GM23338 (cell line): ENCODE data around the gene DNAJB13. TPM values are rescaled to one million over a fixed set of nuclear protein-coding genes. Genes with fewer than 3 reads are reported as not detected.
A peak's percentile ranks its signal among the peaks of the same experiment; 100 is the strongest.

Experiments used
- ATAC-seq: fragments of 200-7000 bp; cut with Tn5 transposase; 3 replicates; pipeline ENCODE4 v1.9.1; 2020
- DNase-seq: peaks from one replicate; pipeline ENCODE4 v3.0.0-alpha.2; 2015; ENCODE audit warnings: low spot score
- H2AFZ ChIP-seq: fragments of 200-600 bp; sonication (generic); 2 replicates; pipeline ENCODE4 v1.8.0; 2016; ENCODE audit warnings: antibody characterized with exemption, mild to moderate bottlenecking, moderate library complexity
- H3F3A ChIP-seq: fragments of 200-600 bp; sonication (generic); replicated peaks from 2 replicates; pipeline ENCODE4 v1.8.0; 2017; ENCODE audit warnings: antibody characterized with exemption, mixed run types, low read depth
- H3K27ac ChIP-seq: fragments of 200-600 bp; sonication (generic); 2 replicates; pipeline ENCODE4 v1.6.1; 2016; ENCODE audit warnings: low read depth
- H3K27me3 ChIP-seq: fragments of 200-600 bp; sonication (generic); 2 replicates; pipeline ENCODE4 v1.8.0; 2016; ENCODE audit warnings: mild to moderate bottlenecking, mixed run types, moderate library complexity; ENCODE audit not compliant: insufficient read depth
- H3K36me3 ChIP-seq: fragments of 200-600 bp; sonication (generic); 2 replicates; pipeline ENCODE4 v1.8.0; 2016; ENCODE audit warnings: mild to moderate bottlenecking; ENCODE audit not compliant: insufficient read depth
- H3K4me1 ChIP-seq: fragments of 200-600 bp; sonication (generic); 2 replicates; pipeline ENCODE4 v1.8.0; 2016; ENCODE audit warnings: mild to moderate bottlenecking, moderate library complexity; ENCODE audit not compliant: insufficient read depth
- H3K4me2 ChIP-seq: fragments of 200-600 bp; sonication (generic); 2 replicates; pipeline ENCODE4 v1.7.1; 2017; ENCODE audit warnings: mixed run types
- H3K4me3 ChIP-seq: fragments of 200-600 bp; sonication (generic); 2 replicates; pipeline ENCODE4 v1.6.1; 2016; ENCODE audit warnings: mixed run types
- H3K79me2 ChIP-seq: fragments of 200-600 bp; sonication (generic); replicated peaks from 2 replicates; pipeline ENCODE4 v1.8.0; 2017; ENCODE audit warnings: mild to moderate bottlenecking; ENCODE audit not compliant: insufficient read depth
- H3K9me2 ChIP-seq: fragments of 200-600 bp; sonication (generic); 2 replicates; pipeline ENCODE4 v1.8.0; 2017; ENCODE audit not compliant: insufficient read depth
- H4K20me1 ChIP-seq: fragments of 200-600 bp; sonication (generic); replicated peaks from 2 replicates; pipeline ENCODE4 v1.8.0; 2017; ENCODE audit warnings: mild to moderate bottlenecking; ENCODE audit not compliant: insufficient read depth
- H3K27ac Mint-ChIP-seq: 2 replicates; pipeline ENCODE4 v1.8.0; 2020; ENCODE audit warnings: inconsistent platforms, mild to moderate bottlenecking, moderate library complexity, mixed read lengths
- H3K27me3 Mint-ChIP-seq: 3 replicates; pipeline ENCODE4 v1.8.0; 2022; ENCODE audit warnings: low read depth, mild to moderate bottlenecking, moderate library complexity, mixed read lengths, inconsistent platforms; ENCODE audit not compliant: insufficient read depth, poor library complexity
- H3K36me3 Mint-ChIP-seq: 3 replicates; pipeline ENCODE4 v1.8.0; 2021; ENCODE audit warnings: low read depth, mild to moderate bottlenecking, inconsistent platforms, moderate library complexity, mixed read lengths
- H3K4me1 Mint-ChIP-seq: 3 replicates; pipeline ENCODE4 v1.8.0; 2020; ENCODE audit warnings: mild to moderate bottlenecking, inconsistent platforms, mixed read lengths
- H3K4me3 Mint-ChIP-seq: 3 replicates; pipeline ENCODE4 v1.8.0; 2021; ENCODE audit warnings: moderate library complexity, mild to moderate bottlenecking, inconsistent platforms, mixed read lengths
- H3K9me3 Mint-ChIP-seq: 3 replicates; pipeline ENCODE4 v1.8.0; 2020; ENCODE audit warnings: moderate library complexity, mild to moderate bottlenecking, inconsistent platforms, mixed read lengths
- CREB1 ChIP-seq: fragments of 250-450 bp; sonication (Bioruptor Pico); IDR thresholded peaks from 2 replicates; pipeline ENCODE4 v1.5.0; 2020; ENCODE audit warnings: low read depth, mild to moderate bottlenecking, moderate library complexity
- CTCF ChIP-seq, 2 experiments: fragments of 200-600 bp in 1 of 2; sonication (generic) in 1 of 2; conservative IDR thresholded peaks; 2 replicates each; pipeline versions ENCODE4 v1.5.1 to v1.6.1; 2016 to 2017; ENCODE audit warnings: antibody characterized with exemption in 2 of 2, low read depth in 2 of 2, mild to moderate bottlenecking in 2 of 2, moderate library complexity in 1 of 2
- ETS1 ChIP-seq: IDR thresholded peaks from 2 replicates; pipeline ENCODE4 v1.6.1; 2016; ENCODE audit warnings: antibody characterized with exemption
- EZH2 ChIP-seq: fragments of 200-600 bp; sonication (generic); IDR thresholded peaks from one replicate; pipeline ENCODE4 v1.8.0; 2017; ENCODE audit warnings: antibody characterized with exemption, mild to moderate bottlenecking, low read depth; ENCODE audit not compliant: unreplicated experiment
- EZH2phosphoT487 ChIP-seq: fragments of 200-600 bp; sonication (generic); IDR thresholded peaks from one replicate; pipeline ENCODE4 v1.8.1; 2018; ENCODE audit warnings: antibody characterized with exemption; ENCODE audit not compliant: unreplicated experiment
- JUNB ChIP-seq: IDR thresholded peaks from one replicate; pipeline ENCODE4 v1.6.1; 2016; ENCODE audit warnings: antibody characterized with exemption; ENCODE audit not compliant: unreplicated experiment
- NANOG ChIP-seq: IDR thresholded peaks from 2 replicates; pipeline ENCODE4 v1.6.1; 2016; ENCODE audit warnings: antibody characterized with exemption, borderline replicate concordance
- POLR2AphosphoS5 ChIP-seq: IDR thresholded peaks from 2 replicates; pipeline ENCODE4 v1.6.1; 2016; ENCODE audit warnings: antibody characterized with exemption, low read depth
- REST ChIP-seq: IDR thresholded peaks from one replicate; pipeline ENCODE4 v1.6.1; 2018; ENCODE audit warnings: antibody characterized with exemption; ENCODE audit not compliant: unreplicated experiment
- STAT1 ChIP-seq: IDR thresholded peaks from one replicate; pipeline ENCODE4 v1.6.1; 2016; ENCODE audit warnings: antibody characterized with exemption; ENCODE audit not compliant: unreplicated experiment
- ZNF114 ChIP-seq: fragments of 250-450 bp; sonication (Bioruptor Pico); IDR thresholded peaks from 2 replicates; pipeline ENCODE4 v1.5.0; 2020; ENCODE audit warnings: mild to moderate bottlenecking, moderate library complexity
- ZNF331 ChIP-seq: fragments of 250-450 bp; sonication (Bioruptor Pico); IDR thresholded peaks from 2 replicates; pipeline ENCODE4 v1.5.0; 2020; ENCODE audit warnings: low read depth, mild to moderate bottlenecking, moderate library complexity
- ZNF462 ChIP-seq: fragments of 250-450 bp; sonication (Bioruptor Pico); IDR thresholded peaks from 2 replicates; pipeline ENCODE4 v1.5.0; 2020; ENCODE audit warnings: mild to moderate bottlenecking, moderate library complexity
- long read RNA-seq: library from polyadenylated mRNA; unstranded; transcript quantifications from one replicate; pipeline ENCODE4 v2.0.0, GENCODE V29; 2020; ENCODE audit not compliant: unreplicated experiment
- polyA plus RNA-seq: library from polyadenylated mRNA; unstranded; fragments of >200 nt; fragmentation: Nextera tagmentation; extraction: Ambion mirVana; gene quantifications from 2 replicates; pipeline ENCODE4 v1.2.1, GENCODE V29; 2016
- total RNA-seq: library from RNA; depleted of rRNA; stranded (reverse); fragments of >200 nt; shearing (Covaris generic); gene quantifications from 2 replicates; pipeline ENCODE4 v1.2.3, GENCODE V29; 2014; rRNA removed

DNAJB13 gene
- total RNA-seq (0.14 TPM in 1 of 2 replicates, not detected in the other), polyA plus RNA-seq (0.32 and 0.50 TPM in 2 replicates)
- long read RNA-seq, result 0 reads

- Histone ChIP-seq H3K27me3 (no peaks in the 10 kb centered on the region), H3K4me2 (no peak within 1 kb of the TSS), H3K4me3 (no peak within 1 kb of the TSS), H3K27ac (no peak within 1 kb of the TSS), H3K4me1 (peaks cover 3% of the 10 kb centered on the region; the same call in 1 of the 2 replicates), H4K20me1 (no peaks in the 10 kb centered on the region), H3K79me2 (no peaks in the 10 kb centered on the region), H2AFZ (no peak within 1 kb of the TSS), H3F3A (no peaks in the 10 kb centered on the region), H3K36me3 (no peaks in the 10 kb centered on the region), H3K9me2 (no peaks in the 10 kb centered on the region)
- peaks cover 4% of the 10 kb centered on the region for H3K27me3 Mint-ChIP-seq
- no peak within 1 kb of the TSS for H3K27ac Mint-ChIP-seq
- H3K9me3 Mint-ChIP-seq, result peaks cover 7% of the 10 kb centered on the region; the same call in 2 of the 3 replicates
- no peak within 1 kb of the TSS for H3K4me3 Mint-ChIP-seq
- DNase-seq, result peak; percentile 88
- H3K36me3 Mint-ChIP-seq, result no peaks in the 10 kb centered on the region
- no peak for TF ChIP-seq REST
- no peak for TF ChIP-seq POLR2AphosphoS5
- no peak for TF ChIP-seq JUNB
- no peak for TF ChIP-seq EZH2phosphoT487
- TF ChIP-seq NANOG, result no peak
- no peak for TF ChIP-seq ZNF331 (CRISPR knock-in tag)
- TF ChIP-seq CREB1, result no peak
- no peak for TF ChIP-seq ZNF462 (CRISPR knock-in tag)
- no peak for TF ChIP-seq STAT1
- no peak for TF ChIP-seq CTCF (conservative IDR thresholded peaks at IDR 0.05; ENCODE audit: low read depth in 2 of 2)
- TF ChIP-seq ETS1, result no peak
- no peak for TF ChIP-seq ZNF114 (CRISPR knock-in tag)
- no peak for TF ChIP-seq EZH2
- peak; percentile 100 for ATAC-seq
- H3K4me1 Mint-ChIP-seq, result no peaks in the 10 kb centered on the region; the same call in 2 of the 3 replicates
Measured at GRCh38 chr11:73950869-73951710, at the start of gene DNAJB13. Gene DNAJB13 (plus strand): TSS chr11:73951026. CDS start chr11:73951070, 44 bp downstream.
